Adrenal gland (tissue), 12 donors: ENCODE data around the gene FCN1. TPM values are rescaled to one million over a fixed set of nuclear protein-coding genes. Genes with fewer than 3 reads are reported as not detected.

ENCODE experiments used
- DNase-seq, 7 donors: peaks; one replicate each; pipeline ENCODE4 v3.0.0-alpha.2; 2019 to 2020
- H3K27ac ChIP-seq, 5 donors: fragments of 200-600 bp; sonication (generic) in 4 of 5; 1 replicate in 3 of 5; 2 replicates in 2 of 5; pipeline versions ENCODE4 v1.5.1 to v1.8.0; 2016 to 2020; ENCODE audit warnings: mild to moderate bottlenecking in 1 of 5
- H3K27me3 ChIP-seq: fragments of 200-600 bp; 2 replicates; pipeline ENCODE4 v1.8.0; 2021
- H3K36me3 ChIP-seq, 2 donors: fragments of 200-600 bp; replicated peaks in 1 of 2; 1 replicate in 1 of 2; 2 replicates in 1 of 2; pipeline versions ENCODE4 v1.5.1 to v1.8.0; 2018 to 2022
- H3K4me1 ChIP-seq, 2 donors: fragments of 200-600 bp; replicated peaks in 1 of 2; 1 replicate in 1 of 2; 2 replicates in 1 of 2; pipeline versions ENCODE4 v1.5.1 to v1.8.0; 2018 to 2021
- H3K4me3 ChIP-seq, 4 donors: fragments of 200-600 bp; sonication (generic) in 3 of 4; one replicate each; pipeline ENCODE4 v1.5.1; 2016 to 2018
- H3K9me3 ChIP-seq, 3 donors: fragments of 200-600 bp; sonication (generic) in 1 of 3; replicated peaks in 1 of 3; 1 replicate in 2 of 3; 2 replicates in 1 of 3; pipeline versions ENCODE4 v1.5.1 to v1.8.0; 2016 to 2021
- CTCF ChIP-seq, 6 experiments: fragments of 450-650 bp in 4 of 6; fragments of 200-600 bp in 2 of 6; sonication (generic) in 1 of 6; IDR thresholded peaks; 1 replicate in 5 of 6; 2 replicates in 1 of 6; pipeline versions ENCODE4 v1.5.1 to v1.8.0; 2016 to 2021; ENCODE audit warnings: antibody characterized with exemption in 6 of 6, mild to moderate bottlenecking in 2 of 6, moderate library complexity in 1 of 6
- POLR2A ChIP-seq, 2 donors: fragments of 450-650 bp; IDR thresholded peaks; one replicate each; pipeline ENCODE4 v1.6.1; 2017; ENCODE audit warnings: antibody characterized with exemption in 2 of 2, mild to moderate bottlenecking in 2 of 2, moderate library complexity in 1 of 2
- WGBS, 4 donors: extraction: QIAGEN DNeasy Blood & Tissue Kit in 2 of 4; methylation state at CpG; one replicate each; pipeline versions ENCODE4 v1.1.5 to v1.1.7; 2013 to 2017; 5-methylcytosine and 5-hydroxymethylcytosine counted together
- intact Hi-C, 2 donors: fragments of 100-400 bp; cut with DNase I; formaldehyde crosslinking; loops; one replicate each; pipeline versions ENCODE4 v1.14.1 to v1.15.0; 2022 to 2023
- polyA plus RNA-seq, 3 donors: library from polyadenylated mRNA; stranded (reverse); fragments of 200-250 nt in 2 of 3; fragments of 350-450 nt in 1 of 3; fragmentation: Illumina TruSeq in 1 of 3; extraction: RNeasy Lipid Tissue Mini Kit (QIAGEN cat#74804) in 1 of 3; gene quantifications; one replicate each; pipeline ENCODE4 v1.2.3, GENCODE V29; 2013 to 2014
- total RNA-seq, 9 donors: library from RNA; depleted of rRNA in 4 of 9; stranded (reverse); fragments of >200 nt in 4 of 9; fragments of 120-200 nt in 1 of 9; fragmentation: NEBNext Ultra II Directional in 1 of 9; extraction: Animal tissue kit (Norgen Biotek cat#: 25700) in 1 of 9; gene quantifications; one replicate each; pipeline versions ENCODE4 v1.1.0 to v1.2.4, GENCODE V29; 2013 to 2023
- donor health status: healthy with polysubstance abuse.
- donor health status: Bipolar disorder and iron deficiency.
- donor health status: DM: yes; HTN: yes; CAD: no.
- donor health status: DM: no; HTN: no; CAD: no.
- donor health status: DM: no; HTN: no; CAD: no.
- donor health status: DM: yes; HTN: yes; CAD: no.

FCN1 gene
- total and polyA plus RNA-seq, 12 donors = 0.57 to 7.0 (median 2.4) TPM; not detected in 1

DNA sequence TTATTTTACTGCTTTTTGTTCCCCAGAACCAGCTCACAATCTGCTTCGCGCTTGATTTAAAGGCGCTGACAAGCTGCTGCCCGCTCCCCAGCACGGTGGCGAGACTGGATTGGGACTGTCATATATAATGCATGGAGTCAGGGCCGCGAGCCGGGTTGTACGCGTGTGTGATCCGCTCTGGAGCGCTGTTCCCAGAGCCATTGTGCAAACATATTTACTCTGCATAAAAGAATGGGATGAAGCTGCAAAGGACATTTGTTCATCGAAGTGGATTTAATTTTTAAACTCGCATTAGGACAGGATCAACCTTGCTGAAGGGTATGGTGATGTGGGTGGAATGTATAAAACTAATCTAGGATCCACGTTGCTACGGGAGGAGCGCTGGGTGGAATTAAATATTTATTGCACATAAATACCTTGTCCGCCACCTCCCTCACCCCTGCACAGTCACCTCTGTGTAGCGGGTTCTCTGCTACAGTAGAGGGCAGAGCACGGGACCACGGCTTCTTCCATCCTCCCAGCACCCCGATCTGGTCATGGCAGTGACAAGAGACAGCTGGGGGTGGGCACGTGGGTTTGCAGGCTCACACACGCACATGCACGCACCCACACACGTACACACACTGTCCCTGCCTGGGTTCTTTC is 18.1 kb upstream of the FCN1 start:
- H3K27ac ChIP-seq = no peak overlapping the region
- intact Hi-C loops = no loop called here
- H3K9me3 ChIP-seq = no peaks in the 10 kb centered on the region
- no peaks in the 10 kb centered on the region for H3K36me3 ChIP-seq
- H3K4me1 ChIP-seq = no peaks in the 10 kb centered on the region
- WGBS, 4 donors = 85 to 91% (median 88%) methylated on average over 27 of the region's 27 CpGs
- no peak for DNase-seq
- TF ChIP-seq POLR2A (IDR thresholded peaks at IDR 0.05) (no peak), CTCF (IDR thresholded peaks at IDR 0.05) (no peak)
- H3K4me3 ChIP-seq = no peak overlapping the region
- H3K27me3 ChIP-seq = no peaks in the 10 kb centered on the region

DNA sequence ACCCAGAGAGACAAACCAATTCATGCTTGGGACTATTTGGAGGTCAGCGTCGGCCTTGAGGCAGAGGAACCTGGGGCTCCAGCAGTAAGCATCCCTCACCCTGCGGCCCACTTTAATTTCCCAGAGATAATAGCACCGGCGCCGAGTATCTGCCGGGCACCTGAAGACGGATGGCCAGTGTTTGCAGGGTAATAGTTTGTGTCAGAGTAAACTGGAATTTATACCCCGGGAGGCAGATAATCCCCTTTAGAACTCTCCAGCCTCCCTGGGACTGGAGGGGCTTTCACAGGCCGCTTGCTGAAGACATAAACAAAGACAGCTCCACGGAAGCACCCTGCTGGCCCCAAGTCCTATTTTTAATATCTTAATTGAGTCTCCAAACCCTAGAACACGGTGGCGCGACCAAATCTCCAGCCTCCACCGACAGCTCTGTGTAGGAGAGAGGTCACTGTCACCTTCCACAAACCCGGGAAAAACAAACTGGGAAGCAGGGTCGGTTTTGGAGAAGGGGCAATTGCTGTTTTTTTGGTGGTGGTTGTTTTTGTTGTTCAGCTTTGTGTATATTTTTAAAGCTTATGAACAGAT is 17.4 kb upstream of the FCN1 start:
- H3K9me3 ChIP-seq = no peaks in the 10 kb centered on the region
- H3K27ac ChIP-seq = no peak overlapping the region
- no peak overlapping the region for H3K4me3 ChIP-seq
- 65 to 79% (median 76%) methylated on average over 10 to 17 of the region's 17 CpGs for WGBS, 4 donors
- no peaks in the 10 kb centered on the region for H3K27me3 ChIP-seq
- H3K36me3 ChIP-seq = no peaks in the 10 kb centered on the region
- intact Hi-C loops = no loop called here
- TF ChIP-seq POLR2A (IDR thresholded peaks at IDR 0.05) (no peak), CTCF (IDR thresholded peaks at IDR 0.05) (no peak)
- no peaks in the 10 kb centered on the region for H3K4me1 ChIP-seq
- DNase-seq = no peak

DNA sequence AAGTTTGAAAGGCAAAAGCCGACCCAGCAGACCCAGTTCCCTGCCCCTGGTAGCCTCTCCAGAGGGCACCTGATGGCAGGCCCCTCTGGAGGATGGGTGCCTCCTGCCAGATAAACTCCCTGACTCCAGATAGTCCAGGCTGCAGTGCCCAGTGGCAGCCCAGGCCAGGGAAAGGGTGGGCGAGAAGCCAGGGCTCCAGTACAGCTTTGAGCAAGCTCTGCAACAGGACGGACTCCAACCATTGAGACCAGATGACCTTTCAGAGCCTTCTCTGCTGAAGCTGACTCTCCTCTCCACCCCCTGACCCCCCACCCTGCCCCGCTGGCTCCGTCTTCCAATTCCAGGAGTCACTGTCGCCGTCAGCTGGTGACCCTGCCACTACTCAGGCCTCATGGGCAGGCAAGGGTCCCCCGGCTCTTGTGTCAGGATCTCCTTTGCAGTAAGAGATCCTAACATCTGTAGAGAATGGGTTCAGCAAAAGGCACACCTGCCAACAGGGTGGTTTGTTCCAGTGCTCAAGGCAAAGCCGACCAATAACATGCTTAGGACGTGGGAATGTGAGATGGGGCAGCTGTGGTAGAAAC is 15.5 kb upstream of the FCN1 start:
- no peaks in the 10 kb centered on the region for H3K27me3 ChIP-seq
- no peak for DNase-seq

More for the DNA sequence above, 15.5 kb upstream of the FCN1 start:
- intact Hi-C loops = no loop called here
- Histone ChIP-seq H3K27ac (no peak overlapping the region), H3K9me3 (no peaks in the 10 kb centered on the region), H3K4me3 (no peak overlapping the region), H3K36me3 (no peaks in the 10 kb centered on the region), H3K4me1 (no peaks in the 10 kb centered on the region)
- TF ChIP-seq CTCF (IDR thresholded peaks at IDR 0.05) = no peak
- no peak for TF ChIP-seq POLR2A (IDR thresholded peaks at IDR 0.05)
- WGBS, 4 donors = 89 to 92% (median 91%) methylated on average over 9 to 10 of the region's 10 CpGs
